GM19438 (cell line): ENCODE measurements around the gene DOCK2.
A peak's percentile ranks its signal among the peaks of the same experiment; 100 is the strongest.
"Not testable (repeated sequence)": the region's sequence is repeated elsewhere in the genome, so short reads cannot be mapped to it uniquely, and the experiment has no call there.

Experiments used
- ATAC-seq: cut with Tn5 transposase; IDR thresholded peaks from one replicate; pipeline ENCODE4 v1.9.1; 2021; ENCODE audit warnings: low read depth; ENCODE audit not compliant: unreplicated experiment

The DOCK2 gene

DNA sequence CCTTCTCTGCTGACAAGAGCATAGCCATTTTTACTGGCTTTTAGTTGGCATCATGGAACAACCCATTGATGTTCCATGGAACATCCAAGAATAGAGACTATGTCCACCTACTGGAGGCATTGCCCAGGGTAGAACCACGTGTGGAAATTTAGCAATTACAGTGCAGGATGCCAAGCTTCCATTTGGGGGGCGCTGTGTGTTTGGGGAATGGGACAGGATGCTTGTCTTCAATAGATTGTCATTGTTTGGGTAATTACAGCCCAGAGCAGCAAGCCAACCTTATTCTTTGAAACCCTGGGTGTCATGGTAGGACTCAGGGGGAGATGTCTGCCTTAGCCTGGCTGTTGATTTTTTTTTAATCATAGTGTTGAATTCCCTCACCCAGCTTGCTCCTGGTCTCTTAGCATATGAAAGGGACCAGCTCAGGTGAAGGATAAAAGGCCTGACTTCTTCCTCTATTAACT, 171.1 kb downstream of the DOCK2 start:
- no peak for ATAC-seq

DNA sequence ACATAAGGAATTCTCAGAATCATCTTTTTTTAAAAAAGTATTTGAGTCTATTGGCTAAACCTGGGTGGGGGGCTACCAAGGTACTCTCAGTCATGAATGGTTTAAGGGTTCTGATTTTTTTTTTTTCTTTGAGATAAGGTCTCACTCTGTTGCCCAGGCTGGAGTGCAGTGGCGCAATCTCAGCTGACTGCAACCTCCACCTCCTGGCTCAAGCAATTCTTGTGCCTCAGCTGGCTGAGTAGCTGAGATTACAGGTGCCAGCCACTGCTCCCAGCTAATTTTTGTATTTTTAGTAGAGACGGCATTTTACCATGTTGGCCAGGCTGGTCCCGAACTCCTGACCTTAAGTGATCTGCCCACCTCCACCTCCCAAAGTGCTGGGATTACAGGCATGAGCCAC, 171.8 kb downstream of the DOCK2 start:
- ATAC-seq, result not testable (repeated sequence)

DNA sequence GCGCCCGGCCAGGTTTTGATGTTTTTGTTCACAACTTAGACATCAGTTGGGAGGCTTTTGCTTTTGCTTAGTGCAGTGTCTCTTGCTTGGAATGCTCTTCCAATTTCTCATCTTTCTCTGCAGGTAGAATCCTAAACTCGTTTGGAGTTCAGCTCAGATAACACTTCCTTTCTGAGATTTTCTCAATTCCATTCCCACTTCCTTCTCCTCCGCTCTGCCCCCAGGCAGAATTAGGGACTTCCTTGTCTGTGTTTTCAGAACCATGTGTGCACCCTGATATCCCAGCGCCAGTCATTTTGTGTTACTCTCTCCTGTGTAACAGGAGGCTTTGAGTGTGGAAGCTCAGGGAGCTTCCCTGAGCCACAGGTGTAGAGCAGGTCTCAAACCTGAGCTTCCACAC, 172.2 kb downstream of the DOCK2 start:
- ATAC-seq, result no peak

DNA sequence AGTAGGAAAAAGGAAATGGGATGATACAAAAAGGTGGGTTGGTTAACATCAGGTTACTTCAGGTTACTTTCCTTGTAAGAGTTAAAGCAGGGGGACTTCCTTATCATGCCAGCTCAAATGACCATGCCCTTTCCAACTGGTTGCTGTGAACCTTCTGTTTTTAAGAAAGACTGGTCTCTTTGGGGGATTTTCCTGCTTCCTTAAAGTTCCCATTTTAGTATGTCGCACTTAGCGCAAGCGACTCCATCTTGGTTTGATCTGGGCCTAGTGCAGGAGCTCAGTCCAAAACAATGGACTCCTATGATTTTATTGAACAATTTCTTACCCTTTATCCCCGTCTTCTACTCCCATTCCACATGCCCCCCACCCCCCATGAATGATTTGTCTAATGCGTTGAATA, 173.4 kb downstream of the DOCK2 start:
- no peak for ATAC-seq

DNA sequence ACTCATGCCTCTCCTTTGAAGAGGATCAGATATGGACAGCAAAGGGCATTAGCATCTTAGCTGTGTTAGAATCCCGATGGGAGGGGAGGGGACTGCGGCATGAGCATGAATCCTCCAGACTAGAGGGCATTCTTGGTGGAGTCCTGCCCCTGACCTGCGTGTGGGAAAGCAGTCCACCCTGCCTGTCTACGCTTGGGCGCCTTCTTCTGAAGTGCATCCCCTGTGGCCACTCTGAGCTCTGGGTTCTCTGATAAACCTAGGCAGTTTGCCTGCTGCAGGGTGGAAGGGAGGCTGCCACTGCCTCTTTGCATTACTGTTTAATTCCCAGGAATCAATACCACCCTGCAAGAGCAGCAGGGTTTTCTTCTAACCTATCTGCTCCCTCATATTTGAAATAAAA, 173.9 kb downstream of the DOCK2 start:
- ATAC-seq, result no peak

DNA sequence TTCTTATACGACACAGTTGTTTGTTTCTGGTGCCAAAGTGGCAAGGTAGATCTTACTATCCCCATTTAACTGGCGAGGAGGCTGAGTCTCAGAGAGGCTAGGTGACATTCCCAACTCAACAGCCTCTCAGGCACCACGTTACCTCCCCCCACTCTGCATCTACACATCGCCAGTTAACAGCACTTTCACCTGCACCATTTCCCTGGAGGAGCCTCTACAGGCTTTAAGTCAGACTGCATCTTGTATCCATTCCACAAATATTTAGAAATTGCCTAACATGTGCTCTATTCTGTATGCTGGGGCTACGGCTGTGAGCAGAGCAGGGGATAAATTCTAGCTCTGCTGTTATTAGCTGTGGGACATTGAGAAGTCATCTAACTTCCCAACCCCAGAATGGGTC, 174.6 kb downstream of the DOCK2 start:
- no peak for ATAC-seq

DNA sequence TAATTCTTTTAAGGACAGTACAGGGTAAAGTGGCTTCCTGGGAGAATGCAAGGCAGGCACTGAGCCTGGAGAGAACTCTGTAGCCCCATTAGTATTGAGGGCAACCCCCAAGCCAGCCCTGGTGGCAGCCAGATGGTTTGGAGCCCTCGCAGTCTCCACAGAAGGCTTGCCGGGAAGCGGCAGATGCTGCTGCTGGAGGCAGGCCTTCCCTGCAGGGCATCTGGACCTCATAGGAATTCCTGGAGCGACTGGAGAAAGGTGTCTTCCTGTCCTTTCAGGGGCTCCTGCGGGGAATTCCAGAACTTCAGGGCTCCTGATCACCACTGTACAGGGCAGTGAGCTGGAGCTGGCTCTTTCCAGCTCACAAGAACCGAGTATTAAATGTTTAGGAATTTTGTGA, 175.7 kb downstream of the DOCK2 start:
- ATAC-seq, result no peak

DNA sequence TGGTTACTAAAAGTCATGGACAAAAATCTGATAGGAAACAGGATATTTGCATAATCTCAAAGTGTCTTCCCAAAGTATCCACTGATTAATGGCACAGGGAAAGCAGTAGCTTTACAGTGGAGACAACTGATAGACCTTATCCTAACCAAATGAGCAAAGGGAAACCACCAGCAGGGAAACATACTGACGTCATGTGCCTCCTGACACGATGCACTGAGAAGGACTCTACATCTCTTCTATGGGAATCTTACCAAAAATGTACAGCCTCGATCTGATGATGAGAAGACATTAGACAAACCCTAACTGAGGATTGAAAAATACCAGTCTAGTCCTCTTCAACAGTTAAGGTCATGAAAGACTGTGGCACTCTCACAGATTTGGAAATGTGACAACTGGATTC, 177.0 kb downstream of the DOCK2 start:
- no peak for ATAC-seq

DNA sequence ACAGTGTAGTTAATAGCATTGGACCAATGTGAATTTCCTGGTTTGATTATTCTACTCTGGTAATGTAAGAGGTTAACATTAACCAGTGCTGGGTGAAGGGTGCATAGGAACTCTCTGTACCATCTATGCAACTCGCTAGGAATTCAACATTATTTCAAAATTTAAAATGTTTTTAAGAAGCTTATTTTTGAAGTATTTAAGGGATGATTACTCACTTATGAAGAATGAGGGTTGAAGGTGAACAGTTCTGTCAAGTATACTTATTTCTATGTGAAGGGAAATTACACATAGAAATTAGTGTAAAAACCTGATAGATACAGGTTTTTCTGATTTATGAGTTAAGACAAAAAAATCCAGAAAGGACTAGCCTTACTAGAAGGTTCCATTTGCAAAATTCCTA, 177.4 kb downstream of the DOCK2 start:
- ATAC-seq, result no peak

DNA sequence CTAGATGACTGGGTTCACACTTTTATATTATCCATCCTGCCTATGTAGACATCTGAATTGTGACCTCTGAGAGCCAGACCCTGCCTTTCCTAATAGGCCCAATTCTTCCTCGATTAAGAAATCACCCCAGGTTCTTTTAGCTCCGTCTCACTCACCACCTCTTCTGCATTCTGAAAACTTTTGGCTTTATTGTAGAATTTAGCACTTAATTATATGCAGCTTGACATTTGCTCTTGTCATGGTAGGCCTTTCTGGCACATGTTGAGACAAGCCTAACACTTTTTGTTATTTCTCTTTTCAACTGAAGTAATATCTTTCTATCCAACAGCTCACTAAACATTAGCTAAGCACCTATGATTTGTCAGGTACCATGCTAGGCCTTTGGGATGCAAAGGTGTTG, 180.0 kb downstream of the DOCK2 start:
- ATAC-seq, result no peak

DNA sequence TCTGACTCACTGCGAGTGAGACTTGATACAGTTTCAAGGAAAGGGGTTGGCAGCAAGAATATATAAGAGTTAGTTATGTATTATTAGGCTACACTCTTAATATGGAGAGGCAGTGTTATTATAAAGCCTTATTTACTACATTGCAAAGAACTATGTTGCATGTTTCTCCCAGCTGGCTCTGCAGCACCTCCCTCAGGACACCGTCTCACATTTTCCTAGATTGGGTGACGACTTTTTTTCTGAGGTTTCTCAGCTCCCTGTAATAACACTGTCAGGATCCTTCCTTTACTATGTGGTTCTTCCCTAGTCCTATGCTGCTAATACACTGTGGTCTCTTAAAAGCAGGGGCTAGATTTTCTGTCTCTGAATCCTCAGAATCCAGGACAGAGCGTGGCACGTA, 189.5 kb downstream of the DOCK2 start:
- no peak for ATAC-seq

DNA sequence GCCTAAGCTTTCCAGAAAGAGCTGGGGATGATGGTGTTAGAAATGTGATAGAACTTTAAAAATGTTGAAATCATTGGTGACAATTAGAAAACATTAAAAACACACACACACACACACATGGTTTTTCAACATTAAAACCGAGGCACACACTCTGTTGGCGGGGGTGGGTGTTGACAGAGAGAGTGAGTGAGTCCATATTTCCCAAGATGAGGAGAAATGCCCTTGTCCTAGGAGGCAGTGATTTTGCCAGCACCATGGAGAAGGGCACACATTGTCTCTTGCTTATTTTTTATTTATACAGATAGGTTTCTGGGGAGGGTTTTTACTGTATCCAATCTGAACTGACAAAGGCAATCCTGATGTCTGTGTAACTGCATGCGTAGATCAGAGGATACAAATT, 190.7 kb downstream of the DOCK2 start:
- ATAC-seq, result no peak

DNA sequence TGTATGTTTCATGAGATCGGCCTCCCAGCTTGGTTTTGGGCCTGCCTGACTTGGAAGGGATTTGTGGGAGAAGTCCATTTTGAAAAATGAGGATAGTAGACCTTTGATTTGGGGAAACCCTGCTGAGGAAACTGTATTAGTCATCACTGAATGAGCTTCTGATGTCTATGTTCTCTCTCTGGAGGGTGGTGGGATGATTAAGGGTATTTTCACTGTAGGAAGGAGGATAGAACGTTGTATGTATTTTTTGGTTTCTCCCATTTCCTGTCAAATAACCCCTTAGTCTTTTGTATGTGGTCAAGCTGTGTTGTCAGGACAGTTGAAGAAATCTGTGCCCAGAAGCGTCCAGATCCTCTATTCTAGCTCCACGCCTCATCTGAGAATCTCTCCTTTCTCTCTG, 191.3 kb downstream of the DOCK2 start:
- ATAC-seq, result no peak

DNA sequence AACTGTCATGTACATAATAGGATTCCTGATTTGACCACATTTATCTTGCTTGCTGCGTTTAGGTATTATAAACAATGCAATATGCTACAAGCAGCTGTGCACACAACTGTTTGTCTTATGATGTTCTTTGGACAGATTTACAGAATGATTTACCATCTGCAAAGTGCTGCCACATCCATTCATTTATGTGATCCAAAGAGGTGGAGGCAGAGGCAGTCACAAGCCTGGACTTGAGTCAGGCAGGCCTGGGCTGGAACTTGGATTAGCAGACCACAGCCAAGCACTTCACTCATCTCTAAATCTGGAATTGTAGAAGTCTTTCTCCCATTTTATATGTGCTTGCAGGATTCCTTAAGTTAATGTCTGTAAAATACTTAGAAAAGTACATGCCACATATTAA, 194.3 kb downstream of the DOCK2 start:
- ATAC-seq, result no peak

DNA sequence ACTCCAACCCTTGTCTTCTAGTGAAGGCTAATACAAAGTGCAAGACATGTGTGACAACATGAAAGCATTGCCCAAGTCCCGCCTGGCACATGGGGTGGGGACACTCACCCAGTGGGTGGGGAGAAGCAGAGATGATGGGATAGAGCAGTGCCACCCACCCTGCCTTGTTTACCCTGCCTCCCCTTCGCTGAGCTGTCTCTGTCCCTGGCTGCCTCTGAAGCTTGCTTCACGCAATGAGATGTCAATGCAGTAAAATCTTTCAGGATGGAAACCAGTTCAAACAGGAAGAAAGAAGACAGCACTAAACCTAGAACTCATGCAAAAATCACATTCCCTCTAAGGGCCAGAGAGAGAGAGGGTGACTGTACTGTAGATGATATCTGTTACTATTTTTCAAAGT, 195.2 kb downstream of the DOCK2 start:
- no peak for ATAC-seq

DNA sequence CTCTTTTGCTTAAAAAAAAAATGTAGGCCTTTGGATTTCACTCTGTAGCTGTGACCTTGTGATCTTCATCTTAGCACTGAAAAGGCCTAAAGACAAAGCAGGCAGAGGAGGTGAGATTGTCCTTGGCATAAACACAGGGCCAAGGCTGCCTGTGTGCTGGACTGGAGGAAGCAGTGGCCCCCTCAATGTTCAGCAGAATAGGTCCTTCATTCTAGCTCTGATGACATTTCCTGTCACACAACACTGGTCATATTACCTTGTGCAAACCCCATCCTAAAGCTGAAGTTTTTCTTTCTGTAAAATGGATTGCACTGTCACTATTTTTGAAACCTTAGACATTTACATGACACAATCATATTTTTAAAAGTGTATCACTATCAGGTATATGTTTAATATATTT, 195.8 kb downstream of the DOCK2 start:
- no peak for ATAC-seq

DNA sequence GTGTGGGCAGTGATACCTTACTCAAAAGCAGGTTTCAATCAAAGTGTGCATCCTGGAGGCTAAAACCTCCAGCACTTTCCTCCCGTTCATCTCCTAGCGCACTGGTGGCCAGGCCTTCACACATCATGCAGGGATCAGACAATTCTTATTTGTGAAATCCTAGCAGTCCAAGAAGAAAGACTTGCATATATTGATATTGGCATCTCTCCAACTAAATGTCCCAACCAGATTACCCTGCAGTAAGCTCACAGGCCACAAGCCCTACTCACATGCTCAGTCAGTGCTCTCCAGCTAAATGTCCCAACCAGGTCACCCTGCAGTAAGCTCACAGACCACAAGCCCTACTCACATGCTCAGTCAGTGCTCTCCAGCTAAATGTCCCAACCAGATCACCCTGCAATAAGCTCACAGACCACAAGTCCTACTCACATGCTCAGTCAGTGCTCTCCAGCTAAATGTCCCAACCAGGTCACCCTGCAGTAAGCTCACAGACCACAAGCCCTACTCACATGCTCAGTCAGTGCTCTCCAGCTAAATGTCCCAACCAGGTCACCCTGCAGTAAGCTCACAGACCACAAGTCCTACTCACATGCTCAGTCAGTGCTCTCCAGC, 196.7 kb downstream of the DOCK2 start:
- not testable (repeated sequence) for ATAC-seq

DNA sequence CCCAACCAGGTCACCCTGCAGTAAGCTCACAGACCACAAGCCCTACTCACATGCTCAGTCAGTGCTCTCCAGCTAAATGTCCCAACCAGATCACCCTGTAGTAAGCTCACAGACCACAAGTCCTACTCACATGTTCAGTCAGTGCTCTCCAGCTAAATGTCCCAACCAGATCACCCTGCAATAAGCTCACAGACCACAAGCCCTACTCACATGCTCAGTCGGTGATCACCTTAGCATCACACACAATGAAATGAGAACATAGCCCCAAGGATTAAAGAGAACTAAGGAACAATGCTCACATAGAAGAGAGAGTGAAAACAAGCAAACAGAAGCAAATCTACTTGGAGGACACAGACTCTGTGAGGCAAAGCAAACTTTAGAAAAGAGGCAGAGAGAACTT, 197.5 kb downstream of the DOCK2 start:
- ATAC-seq, result not testable (repeated sequence)

DNA sequence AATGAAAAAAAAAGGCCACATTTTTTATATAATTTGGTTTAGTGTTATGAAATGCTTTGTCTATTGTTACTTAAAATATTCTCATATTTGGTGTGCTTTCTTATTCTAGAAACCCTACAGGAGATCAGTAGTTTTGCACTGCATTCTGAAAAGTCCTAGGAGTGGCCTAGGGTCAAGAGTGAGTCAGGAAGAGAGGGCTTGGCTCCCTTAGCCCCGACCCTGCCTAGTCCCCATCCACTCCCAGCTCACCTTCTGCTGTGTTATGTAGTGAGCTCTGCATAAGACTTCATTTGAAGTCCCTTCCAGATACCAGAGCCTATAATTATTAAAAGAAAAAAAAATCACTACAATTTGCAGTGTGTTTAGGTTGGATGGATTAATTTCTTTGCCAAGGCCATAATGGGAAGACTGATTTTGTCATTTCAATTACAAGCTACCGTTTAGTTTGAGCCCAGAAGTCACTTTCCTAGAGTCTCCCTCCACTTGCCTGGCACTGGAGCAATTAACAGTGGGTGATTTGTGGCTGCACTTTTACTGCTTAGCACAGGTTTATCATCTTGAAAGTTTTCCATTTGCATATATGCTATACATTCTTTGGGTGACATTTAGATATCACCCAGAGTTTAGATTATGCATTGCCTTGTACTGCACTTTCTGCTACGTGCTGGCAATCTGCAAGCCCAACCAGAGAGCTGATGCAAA, 199.9 kb downstream of the DOCK2 start:
- ATAC-seq, result no peak

DNA sequence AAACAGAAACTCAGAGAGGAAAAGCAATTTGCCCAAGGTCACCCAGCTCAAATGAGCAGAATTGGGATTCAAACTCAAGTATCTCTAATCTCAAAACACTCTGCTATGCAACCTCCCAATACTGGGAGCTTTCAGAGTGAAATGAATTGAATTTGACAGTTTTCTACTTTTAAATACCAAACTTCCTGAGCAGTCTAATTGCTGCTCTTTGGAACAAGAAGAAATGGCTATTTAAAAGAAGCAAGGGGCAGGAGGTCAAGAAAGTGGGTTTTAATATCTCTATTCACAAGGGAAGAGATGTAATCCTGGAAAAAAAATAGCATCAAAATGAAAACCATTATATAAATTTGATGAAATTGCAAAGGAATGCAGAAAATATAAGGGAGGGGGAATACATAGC, 200.6 kb downstream of the DOCK2 start:
- ATAC-seq, result no peak

DNA sequence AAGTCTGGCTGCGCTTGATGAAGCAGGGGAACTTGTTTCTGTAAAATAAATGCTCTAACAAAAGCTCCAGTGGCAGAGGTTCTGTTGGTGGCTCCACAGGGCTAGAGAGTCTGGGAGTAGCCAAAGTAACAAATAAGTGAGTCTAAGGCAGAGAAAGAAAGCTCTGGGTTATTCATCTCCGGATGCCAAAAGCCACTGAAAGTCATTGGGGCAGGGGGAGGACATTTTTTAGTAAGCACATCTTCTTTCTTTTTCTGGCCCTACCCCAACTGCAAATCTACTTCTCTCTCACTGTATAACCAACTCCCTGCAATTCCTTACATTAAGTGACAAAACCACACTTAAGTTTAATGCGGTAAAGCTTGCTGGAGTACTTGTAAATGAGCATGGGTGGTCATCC, 201.6 kb downstream of the DOCK2 start:
- ATAC-seq, result peak; percentile 96

DNA sequence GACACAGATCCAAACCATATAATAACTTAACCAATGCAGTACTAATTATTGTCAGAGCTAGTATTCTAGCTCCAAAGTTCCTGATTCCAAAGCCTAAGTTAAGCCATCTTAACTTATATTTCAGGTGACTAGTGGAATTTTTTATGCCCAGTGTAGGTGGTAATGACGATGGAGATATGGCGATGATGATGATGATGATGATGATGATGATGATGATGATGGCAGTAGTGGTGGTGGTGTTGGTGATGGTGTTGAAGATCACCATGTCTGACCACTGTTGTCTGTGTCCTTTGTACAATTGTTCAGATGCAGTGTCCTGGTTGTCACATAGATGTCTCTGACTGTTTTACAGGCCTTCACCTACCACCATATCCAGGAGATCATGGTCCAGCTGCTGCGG, 203.3 kb downstream of the DOCK2 start:
- ATAC-seq, result no peak

DNA sequence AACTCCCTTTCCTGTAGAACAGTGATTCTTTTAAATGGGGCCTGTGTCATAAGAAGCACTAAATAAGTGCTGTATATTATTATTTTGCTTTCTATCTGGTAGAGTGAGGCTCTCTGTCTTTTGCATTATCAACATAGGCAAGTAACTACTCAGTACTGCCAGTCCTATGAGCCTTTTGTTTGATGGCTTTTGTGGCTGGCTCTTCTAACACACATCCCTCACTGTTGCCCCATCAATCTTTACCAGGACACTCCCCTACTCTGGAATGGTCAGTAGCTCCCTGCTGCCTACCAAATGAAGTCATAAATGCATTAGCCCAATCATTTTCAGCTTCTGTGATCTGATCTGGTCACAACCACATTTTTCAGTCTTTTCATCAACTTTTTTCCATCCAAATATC, 205.6 kb downstream of the DOCK2 start:
- ATAC-seq, result no peak
